ENCODE data around the gene FXR1. TPM values are rescaled to one million over a fixed set of nuclear protein-coding genes. Genes with fewer than 3 reads are reported as not detected.

The FXR1 gene
- total RNA-seq, 3 donors from 2014 or later: 52.5 to 131 (median 65.2) TPM

DNA sequence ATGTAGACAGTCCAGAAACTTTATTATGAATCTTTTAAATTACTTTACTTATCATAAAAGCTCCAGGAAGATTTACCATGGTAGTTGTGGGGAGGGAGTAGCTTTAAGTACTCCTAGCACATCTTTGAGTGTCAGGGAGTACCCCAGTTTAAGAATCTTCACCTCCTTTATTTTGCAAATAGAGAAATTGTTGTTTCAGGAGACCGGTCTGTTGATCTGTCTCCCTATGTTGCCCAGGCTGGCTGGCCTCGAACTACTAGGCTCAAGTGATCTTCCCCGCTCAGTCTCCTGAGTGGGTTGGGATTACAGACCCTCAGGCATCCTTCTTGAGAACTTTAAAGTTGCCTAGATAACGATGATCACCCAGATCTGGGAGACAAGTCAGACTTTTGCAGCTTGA is 11.1 kb downstream of the FXR1 start:
- Histone ChIP-seq H3K9me3 (no peaks in the 10 kb centered on the region), H3K4me3 (no peak overlapping the region), H3K4me1 (ENCODE audit: low read depth) (no peaks in the 10 kb centered on the region), H3K36me3 (ENCODE audit: low read depth) (no peaks in the 10 kb centered on the region)
- intact Hi-C loops (cut with DNase I, micrococcal nuclease): no loop called here
- DNase-seq (no peak), ATAC-seq (no peak)
- no peak for TF ChIP-seq CTCF (IDR thresholded peaks at IDR 0.05)

- Histone ChIP-seq H3K4me1 (ENCODE audit: low read depth) (no peaks in the 10 kb centered on the region), H3K4me3 (no peak overlapping the region), H3K9me3 (no peaks in the 10 kb centered on the region), H3K36me3 (ENCODE audit: low read depth) (no peaks in the 10 kb centered on the region)
- no peak for ATAC-seq
- no peak for DNase-seq
- intact Hi-C loops (cut with DNase I, micrococcal nuclease): no loop called here
- no peak for TF ChIP-seq CTCF (IDR thresholded peaks at IDR 0.05)
Measured at GRCh38 chr3:180926526-180926925, 14.1 kb downstream of the FXR1 start.

GRCh38 chr3:180929376-180929775 is 16.9 kb downstream of the FXR1 start:
- Histone ChIP-seq H3K4me3 (no peak overlapping the region), H3K36me3 (ENCODE audit: low read depth) (no peaks in the 10 kb centered on the region), H3K4me1 (ENCODE audit: low read depth) (no peaks in the 10 kb centered on the region), H3K9me3 (no peaks in the 10 kb centered on the region)
- intact Hi-C loops (cut with DNase I, micrococcal nuclease): no loop called here
- no peak for TF ChIP-seq CTCF (IDR thresholded peaks at IDR 0.05)
- ATAC-seq: no peak
- DNase-seq: no peak

DNA sequence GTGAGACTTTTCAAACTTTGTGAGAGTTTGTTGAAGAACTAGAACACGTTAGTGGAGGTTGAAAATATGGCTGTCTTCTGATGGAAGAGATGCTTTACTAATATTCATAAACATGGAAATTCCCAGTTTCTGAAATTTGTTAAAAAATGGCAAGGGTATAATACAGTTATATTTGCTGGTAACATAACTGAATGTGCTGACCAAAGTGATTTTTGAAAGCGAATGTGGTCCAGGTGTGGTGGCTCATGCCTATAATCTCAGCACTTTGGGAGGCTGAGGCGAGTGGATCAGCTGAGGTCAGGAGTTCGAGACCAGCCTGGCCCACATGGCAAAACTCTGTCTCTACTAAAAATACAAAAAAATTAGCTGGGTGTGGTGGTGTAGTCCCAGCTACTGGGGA is 18.1 kb downstream of the FXR1 start:
- H3K9me3 ChIP-seq: no peaks in the 10 kb centered on the region
- no peaks in the 10 kb centered on the region for H3K4me1 ChIP-seq (ENCODE audit: low read depth)
- intact Hi-C loops (cut with DNase I, micrococcal nuclease): no loop called here
- no peak for TF ChIP-seq CTCF (IDR thresholded peaks at IDR 0.05)
- ATAC-seq: no peak
- no peaks in the 10 kb centered on the region for H3K36me3 ChIP-seq (ENCODE audit: low read depth)
- no peak overlapping the region for H3K4me3 ChIP-seq
- no peak for DNase-seq

DNA sequence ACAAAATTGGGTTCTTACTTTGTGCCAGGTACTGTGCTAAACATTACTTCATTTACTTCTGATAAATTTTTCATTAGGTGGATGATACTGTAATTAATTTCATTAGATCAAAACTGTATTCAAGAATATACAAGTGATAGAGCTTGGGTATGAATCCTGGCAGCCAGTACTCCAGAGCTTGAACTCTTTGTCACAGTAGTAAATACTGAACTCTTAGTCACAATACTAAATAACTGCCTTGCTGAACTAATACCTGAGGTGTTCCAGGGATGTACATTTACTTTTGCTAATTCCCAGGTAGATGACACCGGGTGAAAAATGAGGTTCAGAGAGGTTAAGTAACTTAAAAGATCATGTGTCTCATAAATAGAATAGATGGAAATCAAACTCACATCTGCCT is 20.3 kb downstream of the FXR1 start:
- TF ChIP-seq CTCF (IDR thresholded peaks at IDR 0.05): no peak
- H3K4me1 ChIP-seq (ENCODE audit: low read depth): no peaks in the 10 kb centered on the region
- ATAC-seq (no peak), DNase-seq (no peak)
- intact Hi-C loops (cut with DNase I, micrococcal nuclease): no loop called here
- H3K4me3 ChIP-seq: no peak overlapping the region
- H3K9me3 ChIP-seq: no peaks in the 10 kb centered on the region
- no peaks in the 10 kb centered on the region for H3K36me3 ChIP-seq (ENCODE audit: low read depth)

- Histone ChIP-seq H3K9me3 (no peaks in the 10 kb centered on the region), H3K4me1 (ENCODE audit: low read depth) (no peaks in the 10 kb centered on the region), H3K4me3 (no peak overlapping the region), H3K36me3 (ENCODE audit: low read depth) (no peaks in the 10 kb centered on the region)
- ATAC-seq (no peak), DNase-seq (no peak)
- TF ChIP-seq CTCF (IDR thresholded peaks at IDR 0.05): no peak
- intact Hi-C loops (cut with DNase I, micrococcal nuclease): no loop called here
Measured at GRCh38 chr3:180934638-180935037, 22.2 kb downstream of the FXR1 start.
